SW480 (cell line): ENCODE measurements around the gene SAMD10.
"Not testable (repeated sequence)": the region's sequence is repeated elsewhere in the genome, so short reads cannot be mapped to it uniquely, and the experiment has no call there.

Experiments
- DNase-seq: peaks from one replicate; pipeline ENCODE4 v3.0.0-alpha.2; 2016; ENCODE audit warnings: low spot score

SAMD10 gene

DNA sequence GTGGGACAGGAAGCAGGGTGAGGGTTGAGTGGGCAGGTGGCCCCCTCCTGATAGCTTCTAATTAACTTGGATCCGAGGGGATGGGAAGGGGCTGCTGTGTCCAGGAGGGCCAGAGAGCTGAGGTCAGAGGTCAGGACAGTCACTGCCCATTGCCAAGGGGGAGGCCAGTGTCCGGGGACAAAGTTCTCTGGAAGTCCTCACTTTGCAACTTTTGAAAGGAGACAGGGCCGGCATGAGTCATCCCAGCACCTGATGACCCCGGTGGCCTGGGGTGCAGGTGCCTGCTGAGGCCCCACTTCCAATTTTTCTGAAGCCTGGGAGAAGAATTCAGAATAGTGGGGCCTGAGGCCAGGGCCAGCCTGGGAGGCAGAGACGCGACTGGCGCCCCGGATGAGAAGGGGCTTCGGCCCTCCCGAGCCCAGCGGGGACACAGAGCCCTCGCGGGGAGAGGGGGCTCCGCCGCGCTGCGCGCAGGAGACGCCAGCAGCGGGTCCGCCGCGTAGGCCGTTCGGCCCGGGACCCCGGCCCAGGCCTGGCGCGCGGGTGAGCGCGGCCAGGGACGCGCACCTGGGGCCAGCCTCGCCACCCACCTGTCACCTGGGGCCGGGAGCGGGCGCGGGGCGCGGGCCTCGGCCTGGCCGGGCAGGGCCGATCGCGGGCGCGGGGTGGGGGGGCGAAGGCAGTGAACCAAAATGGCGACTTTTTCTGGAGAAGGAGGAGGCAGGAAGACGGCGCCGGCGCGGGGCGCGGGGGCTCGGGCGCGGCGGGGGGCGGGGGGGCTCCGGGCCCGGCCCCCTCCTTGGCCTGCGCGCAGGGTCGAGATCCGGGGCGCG is 10.3 kb downstream of the SAMD10 start:
- no peak for DNase-seq

DNA sequence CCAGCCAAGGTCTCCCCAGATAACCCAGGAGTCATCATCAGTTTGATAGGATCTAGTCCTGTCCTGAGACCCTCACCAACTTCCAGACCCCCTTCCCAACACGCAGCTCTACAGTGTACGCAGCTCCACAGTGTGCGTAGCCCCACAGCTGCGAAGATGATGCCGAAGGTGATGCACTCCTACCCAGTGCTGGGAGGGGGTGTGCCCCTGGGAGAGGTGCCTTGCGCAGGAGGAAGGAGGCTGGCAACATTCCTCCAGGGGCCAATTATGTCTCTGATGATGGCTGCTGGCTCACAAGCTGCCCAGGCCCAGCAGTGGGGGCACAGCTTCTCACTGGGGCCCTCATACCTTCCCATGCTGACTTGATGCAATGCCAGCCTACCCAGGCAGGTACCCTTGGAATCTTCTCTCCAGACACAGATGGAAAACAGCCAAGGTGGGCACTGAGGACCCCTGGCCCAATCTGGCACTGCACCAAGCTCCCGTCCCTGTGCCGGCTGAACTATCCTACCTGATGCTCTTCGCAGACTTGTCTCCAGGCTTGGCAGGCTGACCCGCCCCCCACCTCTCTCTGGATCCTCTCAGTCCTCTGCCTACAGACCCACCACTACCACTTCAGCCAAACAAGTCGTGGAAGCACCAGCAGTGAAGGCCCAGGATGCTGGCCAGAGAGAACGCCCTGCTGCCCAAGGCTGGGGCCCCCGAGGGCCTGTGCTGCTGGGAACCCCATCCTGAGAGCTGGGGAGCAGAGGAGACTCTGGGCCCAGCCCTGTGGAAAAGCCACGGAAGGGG is 11.1 kb downstream of the SAMD10 start:
- DNase-seq, result no peak

DNA sequence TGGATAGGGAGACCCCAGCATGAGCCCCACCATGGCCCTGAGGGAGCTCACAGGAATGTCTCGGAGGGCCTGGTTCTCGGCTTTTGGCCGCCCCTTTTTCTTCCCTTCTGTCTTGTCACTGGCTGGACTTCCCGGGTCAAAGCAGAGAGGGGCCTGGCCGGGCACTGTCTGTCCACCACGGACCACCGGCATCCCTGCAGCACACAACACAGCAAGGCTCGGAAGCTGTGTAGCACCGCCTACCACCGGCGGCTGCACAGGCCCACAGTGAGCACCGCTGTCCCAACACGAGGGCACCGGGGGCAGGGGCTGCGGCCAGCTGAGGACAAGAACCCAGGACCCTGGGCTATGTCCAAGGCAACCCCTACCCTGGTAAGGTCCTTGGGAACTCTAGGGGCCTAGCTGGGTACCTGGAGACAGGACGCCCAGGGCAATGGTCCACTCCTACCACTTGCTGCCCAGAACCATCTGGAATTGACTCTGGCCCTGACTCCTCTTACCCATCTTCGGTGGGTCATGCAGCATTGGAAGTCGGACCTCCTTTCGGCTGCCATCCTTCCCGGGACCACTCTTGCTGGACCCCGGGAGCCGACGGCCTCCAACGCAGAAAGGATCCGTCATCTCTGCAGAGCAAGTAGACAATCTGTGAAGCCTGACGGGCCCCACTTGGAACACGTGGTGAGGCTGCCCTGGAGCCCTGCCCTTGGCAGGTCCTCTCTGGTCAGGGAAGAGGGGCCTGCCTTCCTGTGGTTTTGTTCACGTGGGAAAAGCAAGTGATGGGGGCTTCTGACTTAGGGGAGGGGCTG is 11.9 kb downstream of the SAMD10 start:
- DNase-seq, result no peak

DNA sequence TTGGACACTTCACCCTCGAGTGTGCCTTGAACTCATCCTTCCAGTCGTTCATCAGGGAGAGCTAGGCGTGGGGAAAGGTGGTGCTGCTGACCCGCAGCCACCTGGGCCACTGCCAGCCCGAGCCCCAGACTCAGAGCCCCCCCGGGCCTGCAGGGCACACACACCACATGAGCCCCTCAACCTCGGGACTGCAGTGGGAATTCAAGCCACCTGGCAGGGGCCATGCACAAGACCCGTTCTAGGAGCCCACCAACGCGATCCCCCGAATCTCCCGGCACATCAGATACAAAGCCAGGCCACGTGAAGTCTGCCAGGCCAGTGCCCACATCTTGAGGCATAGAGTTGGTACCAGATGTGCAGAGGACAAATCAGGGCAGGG is 12.5 kb downstream of the SAMD10 start:
- DNase-seq, result no peak

DNA sequence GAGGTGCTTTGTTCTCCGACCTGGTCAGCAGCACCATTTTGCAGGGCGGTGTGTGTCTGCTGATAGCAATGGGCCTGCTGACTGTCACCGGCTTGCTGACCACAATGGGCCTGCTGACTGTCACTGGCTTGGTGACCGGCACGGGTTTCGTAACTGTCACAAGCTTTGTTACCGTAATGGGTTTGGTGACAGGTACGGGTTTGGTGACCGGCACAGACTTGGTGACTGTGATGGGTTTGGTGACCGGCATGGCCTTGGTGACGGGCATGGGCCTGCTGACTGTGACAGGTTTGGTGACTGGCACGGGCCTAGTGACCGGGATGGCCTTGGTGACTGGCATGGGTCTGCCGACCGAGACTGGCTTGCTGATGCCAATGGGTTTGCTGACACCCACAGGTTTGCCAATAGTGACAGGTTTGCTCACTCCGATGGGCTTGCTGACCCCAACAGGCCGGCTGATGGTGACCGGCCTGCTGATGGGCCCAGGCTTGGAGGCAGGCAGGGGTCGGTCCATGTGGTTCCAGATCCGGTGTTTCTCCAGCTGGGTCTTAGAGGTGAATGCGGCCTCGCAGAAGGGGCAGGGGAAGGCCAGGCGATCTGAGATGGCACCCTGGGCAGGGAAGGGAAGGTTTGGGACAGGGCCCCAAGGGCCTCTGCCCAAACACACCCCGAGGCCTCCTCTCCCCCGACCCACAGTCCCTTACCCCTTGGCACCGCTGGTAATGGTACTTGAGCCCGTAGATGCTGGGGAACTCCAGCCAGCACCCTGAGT is 13.1 kb downstream of the SAMD10 start:
- no peak for DNase-seq

DNA sequence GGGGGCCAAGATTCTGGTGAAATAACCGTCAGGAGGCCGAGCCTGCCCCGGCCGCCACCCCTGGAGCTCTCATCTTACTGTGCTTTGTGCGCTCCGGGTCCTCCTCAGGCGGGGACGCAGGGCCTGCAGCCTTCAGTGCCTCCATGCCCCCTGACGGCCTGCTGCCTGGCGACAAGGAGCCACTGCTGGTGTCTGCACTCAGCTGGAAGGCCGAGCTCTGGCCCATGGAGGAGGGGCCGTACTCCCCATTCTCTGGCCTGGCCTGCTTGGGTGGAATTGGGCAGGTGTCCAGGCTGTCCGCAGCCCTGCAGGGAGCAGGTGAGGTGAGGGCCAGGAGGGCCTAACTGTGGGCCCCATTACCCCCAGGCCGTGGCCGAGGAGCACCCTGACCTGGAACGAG is 15.0 kb downstream of the SAMD10 start:
- no peak for DNase-seq

DNA sequence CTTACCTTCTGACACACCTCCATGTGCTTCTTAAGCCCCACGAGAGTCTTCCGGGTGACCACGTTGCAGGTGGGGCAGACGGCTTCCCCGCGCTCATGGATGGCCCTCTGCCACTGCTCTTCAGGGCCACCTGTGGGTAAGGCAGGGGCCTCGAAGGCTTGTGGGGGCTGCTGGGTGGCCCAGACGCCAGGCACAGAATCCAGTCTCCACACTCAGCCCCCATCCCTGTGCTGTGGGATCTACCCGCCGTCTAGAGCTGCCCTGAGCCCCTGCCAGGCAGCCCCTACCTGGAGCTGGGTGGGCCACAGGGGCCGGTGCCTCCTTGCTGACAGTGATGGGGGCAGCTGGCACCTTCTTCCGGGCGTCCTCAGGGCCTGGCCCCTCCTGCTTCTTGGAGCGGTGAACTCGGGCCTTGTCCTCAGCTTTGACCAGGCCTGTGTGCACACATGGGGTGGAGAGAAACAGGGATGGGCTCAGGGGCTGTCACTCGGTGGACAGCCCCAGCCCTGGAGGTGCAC is 15.6 kb downstream of the SAMD10 start:
- DNase-seq, result no peak

DNA sequence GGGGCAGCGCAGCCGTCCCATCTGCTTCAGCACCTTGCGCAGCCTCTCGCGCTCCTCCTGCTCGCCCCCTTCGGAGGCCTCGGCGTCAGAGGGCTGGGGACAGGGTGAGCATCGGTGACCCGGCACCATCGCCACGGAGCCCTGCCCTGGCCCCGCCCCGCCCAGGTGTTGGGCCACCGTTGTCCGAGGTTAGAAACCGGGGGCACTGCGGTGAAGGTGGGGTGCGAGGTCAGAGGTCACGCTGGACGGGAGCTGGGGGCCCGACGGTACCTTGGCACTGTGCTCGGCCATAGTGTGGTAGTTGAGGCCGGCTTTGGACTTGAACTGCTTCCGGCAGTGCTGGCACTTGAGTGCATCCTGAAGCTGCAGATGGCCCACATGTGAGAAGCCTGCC is 16.1 kb downstream of the SAMD10 start:
- no peak for DNase-seq

DNA sequence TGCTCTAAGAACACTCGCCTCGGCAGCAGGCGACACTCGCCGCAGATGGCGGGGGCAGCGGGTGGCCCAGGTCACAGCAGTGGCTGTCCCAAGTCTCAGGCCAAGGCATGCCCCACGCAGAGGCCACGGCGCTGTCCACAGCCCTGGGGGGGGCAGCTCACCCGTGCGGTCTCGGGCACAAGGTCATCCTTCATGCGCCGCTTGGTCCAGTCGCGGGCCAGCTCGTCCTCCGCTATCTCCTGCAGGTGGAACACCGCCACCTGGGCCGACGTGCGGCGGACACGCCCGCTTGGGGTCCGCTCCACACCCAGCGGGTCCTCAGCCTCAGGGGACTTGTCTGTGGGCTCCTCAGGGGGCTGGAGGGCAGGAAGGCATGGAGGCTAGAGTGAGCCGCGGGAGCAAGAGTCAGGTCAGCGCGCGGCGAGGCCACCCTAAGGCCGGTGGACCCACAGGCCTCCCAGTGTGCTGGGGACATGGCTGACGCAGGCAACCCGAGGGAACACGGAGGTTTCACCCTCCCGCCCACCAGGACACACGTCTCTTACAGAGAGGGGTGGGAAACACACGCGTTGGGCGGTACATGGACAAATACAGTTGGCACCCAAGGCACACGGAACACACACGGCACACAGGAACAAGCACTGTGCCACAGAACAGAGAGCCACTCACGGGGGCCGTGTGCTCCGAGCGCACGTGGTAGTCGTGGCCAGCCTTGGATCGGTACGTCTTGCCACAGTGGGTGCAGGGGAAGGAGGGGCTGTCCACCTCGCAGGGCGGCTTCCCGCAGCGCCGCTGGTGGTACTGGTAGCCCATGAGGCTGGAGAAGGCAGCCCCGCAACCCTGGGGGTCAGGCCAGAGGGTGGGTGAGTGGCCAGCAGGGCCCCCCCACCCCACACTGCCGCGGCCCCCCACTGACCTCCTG is 16.8 kb downstream of the SAMD10 start:
- DNase-seq, result no peak

DNA sequence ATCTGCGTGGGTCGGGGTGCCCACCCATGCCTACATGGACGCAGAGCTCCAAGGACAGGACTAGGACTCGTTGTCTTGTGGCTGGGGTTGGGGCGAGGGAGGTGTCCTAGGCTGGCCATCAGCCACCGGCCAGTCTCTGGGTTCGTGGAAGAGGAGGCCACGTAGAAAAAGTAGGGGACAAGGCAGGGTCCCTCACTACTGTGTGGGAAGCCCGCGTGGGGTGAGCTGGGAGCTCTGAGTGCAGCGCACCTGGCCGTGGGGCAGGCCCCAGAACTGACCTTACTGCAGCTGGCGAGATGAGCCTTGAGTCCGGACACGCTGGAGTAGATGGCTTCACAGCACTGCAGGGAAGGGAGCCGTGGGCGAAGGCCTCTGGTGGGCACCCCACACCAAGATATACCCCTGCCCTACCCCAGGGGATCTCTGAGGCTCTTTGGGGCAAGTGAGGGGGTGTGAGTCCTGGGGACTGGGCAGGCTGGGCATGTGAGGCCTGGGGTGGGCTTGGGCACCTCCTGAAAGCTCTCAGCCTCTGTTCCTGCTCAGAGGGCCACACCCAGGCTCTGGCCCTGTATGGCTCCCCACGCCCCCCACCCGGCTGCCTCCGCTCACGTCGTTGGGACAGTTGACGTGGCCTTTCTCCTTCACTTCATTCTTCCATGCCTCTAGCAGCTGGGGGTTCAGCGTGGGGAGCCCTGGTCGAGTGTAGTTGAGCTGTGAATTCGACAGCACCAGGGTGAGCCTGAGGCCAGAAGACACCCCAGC is 17.6 kb downstream of the SAMD10 start:
- no peak for DNase-seq

DNA sequence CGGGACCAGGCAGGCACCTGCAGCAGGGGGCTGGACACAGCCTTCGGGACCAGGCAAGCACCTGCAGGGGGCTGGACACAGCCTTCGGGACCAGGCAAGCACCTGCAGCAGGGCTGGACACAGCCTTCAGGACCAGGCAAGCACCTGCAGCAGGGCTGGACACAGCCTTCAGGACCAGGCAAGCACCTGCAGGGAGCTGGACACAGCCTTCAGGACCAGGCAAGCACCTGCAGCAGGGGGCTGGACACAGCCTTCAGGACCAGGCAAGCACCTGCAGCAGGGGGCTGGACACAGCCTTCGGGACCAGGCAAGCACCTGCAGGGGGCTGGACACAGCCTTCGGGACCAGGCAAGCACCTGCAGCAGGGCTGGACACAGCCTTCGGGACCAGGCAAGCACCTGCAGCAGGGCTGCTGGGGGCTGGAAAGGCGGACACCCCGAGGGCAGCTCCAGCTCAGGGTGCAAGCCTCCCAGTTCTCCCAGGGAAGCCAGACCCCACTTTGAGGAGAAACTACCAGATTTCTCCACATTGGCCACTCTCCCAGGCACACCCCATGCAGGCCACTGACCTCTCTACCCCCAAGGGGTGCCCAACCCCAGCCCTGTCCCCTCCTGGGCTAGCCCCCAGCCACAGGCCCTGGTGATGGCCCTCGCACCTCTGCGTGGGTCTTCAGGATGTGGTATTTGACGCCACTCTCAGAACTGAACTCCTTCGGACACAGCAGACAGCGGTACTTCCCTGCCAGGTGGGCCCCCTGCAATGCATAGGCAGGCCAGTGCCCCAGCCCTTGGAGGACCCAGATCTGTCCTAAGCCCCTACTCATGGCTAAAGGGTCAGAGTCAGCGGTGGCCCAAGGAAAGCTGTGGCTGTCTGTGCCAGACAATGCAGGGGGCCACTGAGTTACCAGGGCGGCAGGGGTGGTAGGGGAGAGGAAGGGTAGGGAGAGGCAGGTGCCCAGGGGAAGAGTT is 18.5 kb downstream of the SAMD10 start:
- DNase-seq, result not testable (repeated sequence)

DNA sequence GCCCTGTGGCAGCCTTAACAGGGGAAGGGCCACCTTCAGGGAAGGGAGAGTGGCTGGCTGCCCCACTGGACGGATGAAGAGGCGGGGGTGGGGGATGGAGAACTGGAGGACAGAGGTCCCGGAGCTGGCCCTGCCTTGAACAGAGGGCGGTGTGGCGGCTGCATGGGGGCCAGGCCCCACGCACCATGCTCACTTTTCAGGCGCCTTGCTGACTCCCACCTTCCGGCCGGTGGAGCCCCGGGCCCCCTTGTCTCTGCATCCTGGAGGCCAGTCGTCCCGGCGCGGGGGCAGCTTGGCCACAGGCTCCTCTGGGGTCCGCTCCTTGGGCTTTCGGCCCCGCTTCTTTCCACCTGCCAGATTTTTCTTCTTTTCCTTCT is 19.8 kb downstream of the SAMD10 start:
- DNase-seq, result no peak

DNA sequence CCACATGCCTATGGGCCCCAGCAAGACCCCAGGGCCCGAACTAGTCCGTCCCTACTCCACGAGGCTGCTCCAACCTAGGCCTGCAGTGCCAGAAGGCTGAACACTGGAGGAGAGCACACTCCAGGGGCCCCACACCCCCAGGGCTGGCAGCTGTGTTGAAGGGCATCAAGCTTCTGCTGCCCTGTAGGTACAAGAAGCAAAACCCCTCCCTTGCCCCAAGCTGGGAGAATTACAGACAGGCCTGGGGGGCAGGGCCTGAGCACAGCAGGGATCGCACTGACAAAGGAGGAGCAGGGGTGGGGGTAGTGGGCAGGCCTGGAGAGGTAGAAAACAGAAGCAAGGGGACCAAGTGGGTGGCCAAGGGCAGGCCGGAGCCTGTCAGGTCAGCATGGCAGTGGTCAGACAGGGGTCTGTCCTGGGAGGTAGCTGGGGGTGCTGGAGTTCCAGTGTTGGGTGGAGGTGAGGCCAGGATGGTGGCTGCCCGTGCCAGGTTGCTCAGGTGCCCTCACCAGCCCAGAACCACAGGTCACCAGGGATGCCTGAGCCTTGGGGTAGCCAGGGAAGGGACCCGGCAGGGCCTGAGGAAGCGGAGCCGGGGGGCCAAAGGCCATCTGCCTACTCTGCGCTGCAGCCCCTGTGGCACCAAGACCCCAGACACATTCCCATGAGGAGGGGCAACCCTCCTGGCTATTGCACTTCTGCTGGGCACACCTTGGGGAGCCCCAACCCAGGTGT is 20.3 kb downstream of the SAMD10 start:
- no peak for DNase-seq

DNA sequence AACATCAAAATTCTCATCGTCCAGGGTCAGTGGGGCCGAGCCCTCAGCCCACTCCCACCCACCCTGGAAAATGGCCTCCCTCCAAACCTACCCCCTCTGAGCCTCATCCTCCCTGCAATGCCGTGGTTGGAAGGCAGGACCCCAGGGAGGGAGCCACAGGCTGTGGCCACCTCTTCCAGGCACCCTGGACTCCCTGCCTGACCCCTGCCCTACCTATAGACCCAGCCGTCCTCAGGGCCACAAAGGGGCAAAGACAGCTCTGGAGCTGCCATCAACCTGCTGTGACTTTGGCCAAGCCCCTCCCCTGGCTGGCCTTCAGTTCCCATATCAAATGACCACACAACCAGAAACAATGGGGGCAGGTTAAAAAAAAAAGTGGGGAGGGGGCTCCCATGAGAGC is 21.0 kb downstream of the SAMD10 start:
- DNase-seq, result no peak

DNA sequence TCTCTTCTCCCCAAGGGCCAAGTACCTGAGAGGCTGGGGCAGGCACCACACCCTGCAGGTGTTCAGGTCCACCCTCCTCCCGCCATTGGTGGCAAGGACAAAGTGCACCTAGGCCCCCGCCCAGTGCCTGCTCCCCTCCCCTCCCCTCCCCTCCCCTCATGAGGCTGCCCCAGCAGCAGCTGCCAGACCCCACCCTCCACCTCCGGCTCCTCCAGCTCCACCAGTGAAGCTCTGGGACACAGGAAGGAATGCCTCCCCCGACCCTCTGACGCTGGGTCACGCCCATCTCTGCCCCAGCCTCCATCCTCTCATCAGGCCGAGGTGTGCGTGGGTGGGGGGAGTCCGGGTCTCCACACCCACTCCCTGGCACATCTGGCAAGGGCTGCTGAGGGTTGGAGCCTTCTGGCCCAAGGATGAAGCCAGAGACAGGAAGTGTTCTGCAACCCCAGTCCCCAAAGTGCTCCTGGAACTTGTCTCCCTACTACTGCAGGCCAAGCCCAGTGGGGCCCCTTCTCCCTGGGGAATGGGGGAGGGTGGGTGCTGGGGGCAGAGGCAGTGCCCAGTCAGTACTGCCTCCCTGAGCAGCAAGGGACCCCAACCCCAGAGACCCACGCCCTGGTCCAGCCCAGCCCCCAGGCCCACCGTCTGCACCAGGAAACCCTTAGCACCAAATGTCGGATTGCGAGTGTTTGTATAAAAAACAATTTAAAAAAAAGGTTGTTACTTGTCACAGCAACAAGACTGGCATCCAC is 21.6 kb downstream of the SAMD10 start:
- DNase-seq, result no peak

DNA sequence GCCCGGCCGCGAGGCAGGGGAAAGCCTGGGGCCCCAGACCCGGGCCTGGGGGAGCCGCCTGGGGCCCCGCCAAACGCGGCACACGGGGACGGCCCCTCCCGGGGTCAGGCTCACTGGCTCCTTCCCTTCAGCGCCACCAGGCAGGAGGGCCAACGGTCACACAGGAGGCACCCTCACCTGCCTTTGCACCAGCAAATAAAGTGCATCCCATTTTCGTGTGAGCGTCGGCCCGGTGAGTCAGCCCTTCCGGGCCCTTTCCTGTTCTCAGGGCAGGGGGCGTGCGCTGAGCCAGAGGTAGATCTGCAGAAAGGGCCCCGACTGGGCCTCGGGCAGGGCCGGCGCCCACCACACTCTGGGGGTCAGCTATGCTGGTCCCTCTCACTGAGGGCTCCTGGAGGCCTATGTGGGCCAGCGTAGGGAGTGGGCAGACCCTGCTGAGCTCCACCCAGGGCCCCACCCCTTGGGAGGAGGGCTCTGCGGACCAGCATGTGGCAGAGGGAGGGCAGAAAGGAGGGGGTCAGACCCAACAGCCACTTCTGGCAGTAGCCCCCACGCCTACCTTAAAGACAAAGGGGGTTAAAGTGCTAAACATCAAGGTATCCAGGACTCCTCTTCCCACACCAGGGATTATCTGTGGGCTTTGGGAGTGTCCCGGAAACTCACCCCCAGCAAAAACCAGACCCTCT is 22.3 kb downstream of the SAMD10 start:
- DNase-seq, result peak; percentile 97

DNA sequence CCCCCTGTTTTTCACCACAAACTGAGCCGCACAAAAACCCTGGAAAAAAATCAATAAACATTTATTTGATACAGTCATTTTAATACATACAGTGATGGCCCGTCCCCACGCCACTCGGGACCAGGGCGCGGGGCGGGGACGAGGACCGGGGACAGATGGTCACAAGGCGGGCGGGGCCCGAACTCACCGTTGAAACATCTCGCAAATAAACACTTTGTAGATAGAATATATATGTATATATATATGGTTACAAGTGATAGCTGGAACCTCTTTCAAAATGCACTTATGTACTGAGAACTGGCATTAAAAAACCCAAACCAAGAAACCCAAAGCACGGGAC is 22.8 kb downstream of the SAMD10 start:
- no peak for DNase-seq
